NCI-H345 treated with DMSO at 0.1 percent for 48 hours (cell line): ENCODE data around the gene IL3RA.
"Not testable (repeated sequence)": the region's sequence is repeated elsewhere in the genome, so short reads cannot be mapped to it uniquely, and the experiment has no call there.

Experiments used
- DNase-seq: peaks from one replicate; lab custom pipeline; 2025; ENCODE audit not compliant: unreplicated experiment; lab: John Stamatoyannopoulos, UW

Gene IL3RA

GRCh38 chrX:1397441-1398270 lies 61.1 kb downstream of the IL3RA start:
- DNase-seq = no peak

GRCh38 chrX:1398431-1399340 lies 62.1 kb downstream of the IL3RA start:
- DNase-seq = no peak

GRCh38 chrX:1400049-1400448 lies 63.5 kb downstream of the IL3RA start:
- DNase-seq = no peak

DNA sequence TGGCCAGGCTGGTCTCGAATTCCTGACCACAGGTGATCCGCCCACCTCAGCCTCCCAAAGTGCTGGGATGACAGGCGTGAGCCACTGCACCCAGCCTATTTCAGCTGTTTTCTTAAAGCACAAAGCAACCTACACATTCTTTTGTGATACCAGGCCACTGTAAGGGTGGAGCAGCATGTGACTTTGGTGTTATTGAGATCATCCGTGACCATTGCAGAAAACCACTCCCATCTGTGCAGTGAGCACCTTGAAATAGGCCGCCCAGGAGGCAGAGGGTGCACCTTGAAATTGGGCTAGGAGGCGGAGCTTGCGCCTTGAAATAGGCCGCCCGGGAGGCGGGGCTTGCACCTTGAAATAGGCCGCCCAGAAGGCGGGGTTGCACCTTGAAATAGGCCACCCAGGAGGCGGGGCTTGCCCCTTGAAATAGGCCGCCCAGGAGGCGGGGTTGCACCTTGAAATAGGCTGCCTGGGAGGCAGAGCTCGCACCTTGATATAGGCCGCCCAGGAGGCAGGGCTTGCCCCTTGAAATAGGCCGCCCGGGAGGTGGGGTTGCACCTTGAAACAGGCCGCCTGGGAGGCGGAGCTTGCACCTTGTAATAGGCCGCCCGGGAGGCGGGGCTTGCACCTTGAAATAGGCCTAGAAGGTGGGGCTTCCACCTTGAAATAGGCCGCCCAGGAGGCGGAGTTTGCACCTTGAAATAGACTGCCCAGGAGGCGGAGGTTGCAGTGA lies 64.3 kb downstream of the IL3RA start:
- no peak for DNase-seq

DNA sequence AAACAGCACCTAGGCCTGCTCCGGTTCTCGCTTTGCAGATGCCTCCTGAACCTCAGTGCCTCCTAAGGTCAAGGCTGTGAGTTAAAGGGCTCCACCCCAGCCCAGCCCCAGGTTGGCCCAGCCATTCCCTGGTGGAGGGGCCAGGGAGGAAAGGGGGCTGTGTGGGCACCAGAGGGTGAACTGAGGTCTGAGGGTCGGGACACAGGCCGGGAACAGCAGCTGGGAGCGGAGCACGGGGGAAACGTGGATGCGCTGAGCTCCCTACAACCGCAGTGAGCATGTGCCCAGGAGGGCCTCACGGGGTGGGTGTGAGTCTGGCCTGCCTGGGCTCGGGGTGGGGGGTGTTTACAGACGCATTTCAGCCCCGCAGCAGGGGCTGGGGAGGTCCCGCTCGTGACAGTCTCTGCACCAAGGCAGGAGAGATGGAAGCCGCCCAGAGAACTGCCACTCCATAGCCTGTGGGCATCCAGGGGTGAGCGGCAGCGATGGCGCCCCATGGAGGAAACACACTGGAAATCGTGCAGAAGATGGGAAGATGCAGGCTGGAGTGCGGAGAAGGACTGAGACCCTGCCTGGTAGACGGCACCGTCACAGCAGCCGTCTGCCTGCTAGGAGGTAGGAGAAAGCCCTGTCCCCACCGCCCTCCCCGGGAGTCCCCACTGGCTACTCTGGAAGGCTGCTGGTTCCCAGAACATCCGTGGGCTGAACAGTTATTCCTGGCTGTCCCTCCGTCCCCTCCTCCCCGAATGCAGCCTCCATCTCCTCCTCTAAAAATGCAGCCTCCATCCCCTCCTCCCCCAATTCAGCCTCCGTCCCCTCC lies 65.2 kb downstream of the IL3RA start:
- no peak for DNase-seq

DNA sequence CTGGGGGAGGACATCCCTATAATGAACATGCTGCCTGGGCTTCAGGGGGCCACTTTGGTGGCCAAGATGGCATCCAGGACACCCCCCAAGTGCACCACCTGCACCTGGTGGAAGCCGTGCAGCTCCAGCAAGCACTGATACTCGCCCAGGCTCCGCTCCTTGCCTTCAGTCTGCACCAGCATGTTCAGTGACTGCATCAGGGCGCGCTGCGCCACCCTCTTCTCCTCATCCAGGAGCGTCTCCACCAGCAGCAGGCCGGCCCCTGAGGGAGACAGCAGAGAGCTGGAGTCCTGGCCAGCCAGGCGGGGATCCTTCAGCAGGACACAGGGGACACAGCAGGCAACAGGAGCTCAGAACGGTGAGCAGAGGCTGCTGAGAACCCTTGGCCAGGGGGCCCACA lies 66.6 kb downstream of the IL3RA start:
- DNase-seq = no peak

GRCh38 chrX:1403867-1404266 lies 67.3 kb downstream of the IL3RA start:
- not testable (repeated sequence) for DNase-seq

DNA sequence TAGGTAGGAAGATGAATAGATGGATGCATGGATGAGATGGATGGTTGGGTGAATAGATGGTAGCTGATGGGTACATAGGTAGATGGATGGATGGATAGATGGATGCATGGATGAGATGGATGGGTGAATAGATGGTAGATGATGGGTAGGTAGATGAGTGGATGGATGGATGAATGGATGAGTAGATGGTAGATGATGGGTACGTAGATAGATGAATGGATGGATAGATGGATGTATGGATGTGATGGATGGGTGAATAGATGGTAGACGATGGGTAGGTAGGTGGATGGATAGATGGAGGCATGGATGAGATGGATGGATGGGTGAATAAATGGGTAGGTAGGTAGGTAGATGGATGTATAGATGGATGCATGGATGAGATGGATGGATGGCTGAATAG lies 69.2 kb downstream of the IL3RA start:
- not testable (repeated sequence) for DNase-seq

DNA sequence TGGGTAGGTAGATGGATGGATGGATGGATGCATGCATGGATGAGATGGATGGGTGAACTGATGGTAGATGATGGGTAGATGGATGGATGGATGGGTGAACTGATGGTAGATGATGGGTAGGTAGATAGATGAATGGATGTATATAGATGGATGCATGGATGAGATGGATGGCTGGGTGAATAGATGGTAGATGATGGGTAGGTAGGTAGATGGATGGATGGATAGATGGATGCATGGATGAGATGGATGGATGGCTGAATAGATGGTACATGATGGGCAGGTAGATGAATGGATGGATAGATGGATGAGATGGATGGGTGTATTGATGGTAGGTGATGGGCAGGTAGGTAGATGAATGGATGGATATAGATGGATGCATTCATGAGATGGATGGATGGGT lies 70.5 kb downstream of the IL3RA start:
- no peak for DNase-seq

DNA sequence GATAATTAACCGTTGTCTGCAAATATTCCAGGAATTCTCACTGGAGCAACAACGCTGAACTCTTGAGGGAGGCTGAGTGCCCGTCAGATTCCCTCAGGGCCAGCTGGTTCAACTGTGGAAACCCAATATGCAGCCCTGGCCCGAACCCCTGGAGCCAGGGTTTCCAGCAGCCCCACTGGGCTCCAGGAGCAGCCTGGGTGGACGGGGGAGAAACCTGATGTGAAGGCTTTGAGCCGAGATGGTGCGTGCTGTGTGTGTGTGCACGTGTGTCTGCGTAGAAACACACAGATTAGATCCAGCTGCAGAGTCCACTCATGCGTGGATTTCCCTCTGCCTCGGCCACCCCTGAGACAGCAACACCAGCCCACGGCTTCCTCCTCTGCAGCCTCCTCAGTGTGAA lies 74.7 kb downstream of the IL3RA start:
- no peak for DNase-seq

GRCh38 chrX:1412551-1413161 lies 76.1 kb downstream of the IL3RA start:
- DNase-seq = no peak

GRCh38 chrX:1416327-1416784 lies 79.8 kb downstream of the IL3RA start:
- DNase-seq = no peak

- no peak for DNase-seq
These were observed 80.6 kb downstream of the IL3RA start for GRCh38 chrX:1416965-1417760.

DNA sequence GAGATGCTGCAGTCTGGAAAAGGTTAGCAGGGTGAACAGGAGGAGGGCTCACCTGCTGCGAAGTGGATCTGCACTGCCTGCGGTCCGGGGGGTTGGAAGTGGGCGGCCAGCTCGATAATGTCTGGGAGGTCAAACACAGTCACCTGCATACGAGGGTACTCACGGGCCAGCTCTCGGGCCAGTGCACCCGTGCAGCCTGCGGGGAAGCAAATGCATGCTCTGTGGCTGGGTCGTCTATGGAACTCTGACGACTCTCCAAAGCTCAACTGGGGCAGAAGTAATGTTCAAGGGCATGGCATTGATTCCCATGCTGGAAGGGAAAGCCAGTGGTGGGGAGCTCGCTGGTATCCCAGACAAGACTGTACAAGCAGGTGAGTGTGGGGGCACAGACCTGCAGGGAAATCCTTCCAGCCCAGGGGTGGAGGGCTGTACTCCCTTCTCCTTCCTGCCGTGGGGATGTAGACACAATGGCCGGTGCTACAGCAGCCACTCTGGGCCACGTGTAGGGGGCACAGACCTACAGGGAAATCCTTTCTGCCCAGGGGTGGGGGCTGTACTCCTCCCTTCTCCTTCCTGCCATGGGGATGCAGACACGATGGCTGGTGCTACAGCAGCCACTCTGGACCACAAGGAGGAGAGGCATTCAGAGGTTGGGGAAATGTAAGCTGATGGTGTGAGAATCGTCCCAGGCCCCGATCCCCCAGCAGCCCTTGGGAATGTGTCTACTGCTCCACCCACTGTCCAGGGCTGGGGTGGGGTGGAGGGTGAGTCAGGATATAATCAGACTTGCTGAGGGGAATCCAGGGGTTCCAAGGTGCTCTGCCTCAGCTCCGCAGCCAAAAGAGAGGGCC lies 81.6 kb downstream of the IL3RA start:
- DNase-seq = no peak

DNA sequence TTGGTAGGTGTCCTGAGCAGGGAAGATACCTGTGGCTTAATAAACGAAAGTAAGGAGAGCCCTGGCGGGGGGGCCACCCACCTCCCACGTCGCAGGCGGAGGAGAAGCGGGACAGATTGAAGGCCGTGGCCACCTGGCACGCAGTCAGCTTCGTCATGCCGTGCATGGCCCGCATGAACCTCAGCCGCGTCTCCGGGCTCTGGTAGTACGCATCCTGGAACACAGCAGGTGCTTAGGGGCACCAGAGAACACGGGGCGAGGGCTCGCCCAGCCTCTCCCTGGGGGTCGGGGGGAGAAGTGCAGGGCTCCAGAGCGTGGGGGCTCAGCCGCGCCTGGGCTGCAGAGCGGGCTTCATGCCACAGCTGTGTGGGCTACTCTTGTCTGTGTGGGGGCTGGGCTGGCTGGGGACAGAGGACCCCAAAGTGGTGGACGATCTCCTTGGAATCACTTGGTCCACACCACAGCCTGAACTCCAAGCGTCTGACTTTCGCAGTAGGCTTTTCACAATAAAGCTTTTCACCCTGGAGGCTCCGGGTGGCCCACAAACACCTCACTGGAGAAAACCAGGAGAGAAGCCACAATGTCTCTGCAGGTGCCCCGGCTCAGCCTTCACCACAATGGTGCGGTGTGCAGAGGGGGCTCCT lies 82.4 kb downstream of the IL3RA start:
- no peak for DNase-seq

- DNase-seq = no peak
These were observed 83.2 kb downstream of the IL3RA start for GRCh38 chrX:1419545-1420355.

DNA sequence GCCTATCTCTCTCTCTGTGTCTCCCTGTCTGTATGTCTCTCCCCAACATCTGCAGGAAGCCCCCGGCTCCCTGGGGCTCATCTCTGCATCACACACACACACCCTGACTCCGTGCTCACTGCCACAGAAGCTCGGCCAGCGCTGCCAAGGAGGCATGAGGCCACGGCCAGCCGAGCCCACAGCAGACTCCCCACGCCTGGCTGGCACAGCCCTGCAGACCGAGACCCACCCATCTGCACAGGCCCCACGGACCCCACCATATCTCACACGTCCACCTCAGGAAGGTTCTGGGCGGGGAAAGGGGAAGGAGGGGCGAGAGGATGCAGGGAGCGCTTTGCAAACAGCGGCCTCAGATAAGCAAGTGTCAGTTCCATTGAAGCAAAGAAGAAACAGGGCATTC lies 83.8 kb downstream of the IL3RA start:
- no peak for DNase-seq
